Kidney (tissue), 14 donors: ENCODE data around the gene ZNF701. TPM values are rescaled to one million over a fixed set of nuclear protein-coding genes. Genes with fewer than 3 reads are reported as not detected.
"Not testable (repeated sequence)": the region's sequence is repeated elsewhere in the genome, so short reads cannot be mapped to it uniquely, and the experiment has no call there.

Experiments
- DNase-seq, 5 donors: peaks; one replicate each; pipeline ENCODE4 v3.0.0-alpha.2; 2013 to 2020
- FAIRE-seq: peaks from 2 replicates; lab custom pipeline; 2012; peaks lifted over from hg19 to GRCh38; lab: Jason Lieb, UNC
- H3K27ac ChIP-seq, 2 donors: one replicate each; pipeline ENCODE4 v1.7.0; 2013; ENCODE audit warnings: low read depth in 2 of 2, low read length in 2 of 2, inconsistent platforms in 1 of 2
- H3K27me3 ChIP-seq: one replicate; pipeline ENCODE4 v1.7.1; 2013; ENCODE audit warnings: low read length, inconsistent platforms; ENCODE audit not compliant: control insufficient read depth, insufficient read depth
- H3K36me3 ChIP-seq, 3 donors: one replicate each; pipeline versions ENCODE4 v1.7.0 to v1.7.1; 2013; ENCODE audit warnings: low read length in 3 of 3, control low read depth in 1 of 3, inconsistent platforms in 1 of 3; ENCODE audit not compliant: insufficient read depth in 3 of 3, control insufficient read depth in 2 of 3
- H3K4me1 ChIP-seq, 3 donors: one replicate each; pipeline versions ENCODE4 v1.7.0 to v1.7.1; 2013; ENCODE audit warnings: low read length in 3 of 3, inconsistent platforms in 1 of 3, low read depth in 1 of 3; ENCODE audit not compliant: control insufficient read depth in 2 of 3, insufficient read depth in 2 of 3
- H3K4me3 ChIP-seq, 3 donors: one replicate each; pipeline versions ENCODE4 v1.7.0 to v1.8.1; 2013; ENCODE audit warnings: low read length in 3 of 3, control low read depth in 1 of 3, inconsistent platforms in 1 of 3
- H3K9ac ChIP-seq, 3 donors: one replicate each; pipeline versions ENCODE4 v1.7.0 to v1.7.1; 2013; ENCODE audit warnings: low read length in 3 of 3, control low read depth in 1 of 3, inconsistent platforms in 1 of 3
- H3K9me3 ChIP-seq, 3 donors: one replicate each; pipeline versions ENCODE4 v1.7.0 to v1.7.1; 2013; ENCODE audit warnings: low read length in 3 of 3, control low read depth in 1 of 3, inconsistent platforms in 1 of 3; ENCODE audit not compliant: control insufficient read depth in 2 of 3, insufficient read depth in 1 of 3
- CTCF ChIP-seq: IDR thresholded peaks from 3 replicates; pipeline ENCODE4 v1.5.1; 2012; ENCODE audit warnings: mild to moderate bottlenecking, moderate library complexity, borderline replicate concordance; ENCODE audit not compliant: insufficient read depth; ENCODE audit errors: extremely low read depth
- intact Hi-C: fragments of 100-400 bp; cut with DNase I; formaldehyde crosslinking; loops from one replicate; pipeline ENCODE4 v1.11.1; 2022
- polyA plus RNA-seq: library from polyadenylated mRNA; stranded (reverse); fragments of 350-450 nt; fragmentation: Illumina TruSeq; extraction: RNeasy Lipid Tissue Mini Kit (QIAGEN cat#74804); gene quantifications from one replicate; pipeline ENCODE4 v1.2.3, GENCODE V29; 2014; ENCODE audit warnings: low read depth, low replicate concordance; ENCODE audit not compliant: insufficient read depth
- total RNA-seq: library from RNA; stranded (reverse); fragmentation: NEBNext Ultra II Directional; extraction: Animal tissue kit (Norgen Biotek cat#: 25700); gene quantifications from one replicate; pipeline ENCODE4 v1.2.1, GENCODE V29; 2021
- donor health status: control.
- donor health status: control.
- donor health status: control.
- donor health status: control.
- donor health status: control.
- donor health status: DM: yes; HTN: yes; CAD: no.
- donor health status: Normal renal cell carcinoma (clear cell type).

Gene ZNF701
- total and polyA plus RNA-seq, 2 donors from 2014 or later = 5.8 to 25.1 TPM

GRCh38 chr19:52557231-52557995 is 12.7 kb upstream of the ZNF701 start:
- no peak overlapping the region for H3K9ac ChIP-seq
- FAIRE-seq (no peak), DNase-seq (no peak)
- no peak for TF ChIP-seq CTCF
- H3K4me1 ChIP-seq = no peaks in the 10 kb centered on the region
- no peak overlapping the region for H3K4me3 ChIP-seq
- H3K27ac ChIP-seq = no peak overlapping the region
- peaks cover 25 to 37% (median 29%) of the 10 kb centered on the region in 3 donors for H3K36me3 ChIP-seq
- intact Hi-C loops = no loop called here
- peaks cover 9 to 42% (median 26%) of the 10 kb centered on the region in 3 donors for H3K9me3 ChIP-seq
- H3K27me3 ChIP-seq = no peaks in the 10 kb centered on the region

GRCh38 chr19:52558732-52559445 is 11.2 kb upstream of the ZNF701 start:
- H3K27ac ChIP-seq, intact Hi-C loops, H3K4me3 ChIP-seq, DNase-seq, FAIRE-seq, H3K4me1 ChIP-seq, H3K9ac ChIP-seq, H3K27me3 ChIP-seq: not testable (repeated sequence)
- Histone ChIP-seq H3K36me3 (peaks cover 16 to 30% (median 17%) of the 10 kb centered on the region in 3 donors), H3K9me3 (peaks cover 8 to 36% (median 19%) of the 10 kb centered on the region in 3 donors)

- peaks cover 0 to 22% (median 2%) of the 10 kb centered on the region in 3 donors for H3K9me3 ChIP-seq
- H3K36me3 ChIP-seq = peaks cover 4 to 14% (median 5%) of the 10 kb centered on the region in 3 donors
- intact Hi-C loops = not testable (repeated sequence)
Measured at GRCh38 chr19:52561611-52562010, 8.5 kb upstream of the ZNF701 start.

GRCh38 chr19:52566121-52566520 is 4.0 kb upstream of the ZNF701 start:
- Histone ChIP-seq H3K4me3 (no peak overlapping the region), H3K27me3 (no peaks in the 10 kb centered on the region), H3K36me3 (peaks cover 0 to 14% (median 3%) of the 10 kb centered on the region in 3 donors), H3K27ac (no peak overlapping the region), H3K4me1 (peaks cover 0 to 3% (median 0%) of the 10 kb centered on the region in 3 donors), H3K9me3 (peaks cover 0 to 13% (median 0%) of the 10 kb centered on the region in 3 donors), H3K9ac (no peak overlapping the region)
- intact Hi-C loops = no loop called here
- DNase-seq = no peak
- no peak for FAIRE-seq
- no peak for TF ChIP-seq CTCF

More at GRCh38 chr19:52561611-52562010, 8.5 kb upstream of the ZNF701 start:
- H3K9ac ChIP-seq, H3K4me1 ChIP-seq, H3K27ac ChIP-seq, H3K4me3 ChIP-seq, DNase-seq, H3K27me3 ChIP-seq, FAIRE-seq: not testable (repeated sequence)
